Measurements from ENCODE around the gene DENND10.
"Not testable (repeated sequence)": the region's sequence is repeated elsewhere in the genome, so short reads cannot be mapped to it uniquely, and the experiment has no call there.

DENND10 gene

GRCh38 chr10:119103903-119104653 lies at the start of gene DENND10:
DENND10 (plus strand) TSS chr10:119104113; CDS start chr10:119104143, 30 bp downstream.
- DNase-seq, result peak; percentile 80 to 82

GRCh38 chr10:119055472-119055871 lies 48.4 kb upstream of the DENND10 start:
- no peak for DNase-seq

GRCh38 chr10:119058010-119058409 lies 45.9 kb upstream of the DENND10 start:
- no peak for DNase-seq

GRCh38 chr10:119059557-119059956 lies 44.4 kb upstream of the DENND10 start:
- DNase-seq, result no peak

GRCh38 chr10:119060107-119060506 lies 43.8 kb upstream of the DENND10 start:
- DNase-seq, result no peak

- DNase-seq, result no peak
These were observed 42.6 kb upstream of the DENND10 start for GRCh38 chr10:119061352-119061751.

GRCh38 chr10:119061926-119062325 lies 42.0 kb upstream of the DENND10 start:
- DNase-seq, result no peak

- DNase-seq, result no peak
These were observed 33.3 kb upstream of the DENND10 start for GRCh38 chr10:119070395-119071165.

- no peak for DNase-seq
These were observed 30.3 kb upstream of the DENND10 start for GRCh38 chr10:119073584-119073983.

- no peak for DNase-seq
These were observed 25.3 kb upstream of the DENND10 start for GRCh38 chr10:119078422-119079179.

GRCh38 chr10:119079599-119080520 lies 24.1 kb upstream of the DENND10 start:
- DNase-seq, result peak; percentile 69

GRCh38 chr10:119080521-119081259 lies 23.2 kb upstream of the DENND10 start, which contains the start of gene EIF3A:
EIF3A (minus strand) TSS chr10:119080817; CDS start chr10:119080676, 141 bp downstream.
- DNase-seq, result peak; percentile 92 to 93

- DNase-seq, result no peak
These were observed 19.0 kb upstream of the DENND10 start for GRCh38 chr10:119084896-119085295.

GRCh38 chr10:119087271-119087882 lies 16.5 kb upstream of the DENND10 start:
- DNase-seq, result no peak

- DNase-seq, result peak; percentile 39 to 68
These were observed 13.7 kb upstream of the DENND10 start for GRCh38 chr10:119090026-119090795.

- peak; percentile 77 to 89 for DNase-seq
These were observed 12.9 kb upstream of the DENND10 start for GRCh38 chr10:119090968-119091367.

GRCh38 chr10:119095640-119096039 lies 8.3 kb upstream of the DENND10 start:
- DNase-seq, result peak in 1 of 2 donors; percentile 33

- not testable (repeated sequence) for DNase-seq
These were observed 7.1 kb upstream of the DENND10 start for GRCh38 chr10:119096641-119097415.

- no peak for DNase-seq
These were observed 5.3 kb upstream of the DENND10 start for GRCh38 chr10:119098576-119098975.

Data from CD4-positive, alpha-beta T cell treated with Interleukin-4 for 1 hour (primary cell).